GM12892 (cell line): ENCODE results near the gene NCOR2.

ENCODE experiments used
- DNase-seq: peaks from one replicate; pipeline ENCODE4 v3.0.0; 2011; ENCODE audit not compliant: insufficient read length
- FAIRE-seq: peaks from 2 replicates; lab custom pipeline; 2011; peaks lifted over from hg19 to GRCh38; lab: Jason Lieb, UNC
- POLR2A ChIP-seq: IDR thresholded peaks from 2 replicates; pipeline ENCODE4 v1.6.1; 2011; ENCODE audit warnings: low read depth, low read length, control low read depth
- POLR2AphosphoS5 ChIP-seq: IDR thresholded peaks from 2 replicates; pipeline ENCODE4 v1.6.1; 2011; ENCODE audit warnings: low read depth, low read length, control low read depth
- TAF1 ChIP-seq: IDR thresholded peaks from 2 replicates; pipeline ENCODE4 v1.6.1; 2011; ENCODE audit warnings: low read depth, mild to moderate bottlenecking, control low read depth, low read length, borderline replicate concordance

Gene NCOR2

DNA sequence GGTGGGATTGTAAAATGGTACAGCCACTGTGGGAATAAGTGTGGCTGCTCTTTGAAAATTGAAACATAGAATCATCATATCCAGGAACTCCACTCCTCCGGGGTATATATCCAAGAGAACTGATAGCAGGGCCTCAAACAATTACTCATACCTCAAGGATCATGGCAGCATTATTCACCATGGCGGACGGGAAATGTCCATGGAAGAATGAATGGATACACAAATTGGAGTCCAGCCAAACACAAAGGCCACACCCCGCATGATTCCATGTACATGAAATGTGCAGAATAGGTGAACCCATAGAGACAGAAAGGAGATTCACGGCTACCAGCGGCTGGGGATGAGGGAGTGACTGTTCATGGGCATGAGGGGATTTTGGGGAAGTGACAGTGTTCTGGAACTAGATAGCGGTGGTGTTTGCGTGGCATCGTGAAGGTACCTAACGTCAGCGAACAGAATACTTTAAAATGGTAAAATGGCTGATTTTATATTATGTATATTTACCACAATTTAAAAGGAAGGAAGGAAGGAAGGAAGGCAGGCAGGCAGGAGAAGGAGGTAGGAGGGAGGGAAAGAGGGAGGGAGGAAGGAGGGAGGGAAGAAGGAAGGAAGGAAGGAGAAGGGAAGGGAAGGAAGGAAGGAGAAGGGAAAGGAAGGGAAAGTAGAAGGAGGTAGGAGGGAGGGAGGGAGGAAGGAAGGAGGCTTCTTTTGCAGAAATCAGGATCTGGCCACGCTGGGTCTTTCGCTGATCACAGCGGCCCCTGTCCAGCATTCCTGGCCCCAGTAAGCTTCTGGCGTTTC is 14.1 kb upstream of the NCOR2 start:
- TF ChIP-seq POLR2AphosphoS5 (no peak), POLR2A (no peak), TAF1 (no peak)
- FAIRE-seq (no peak), DNase-seq (no peak)

DNA sequence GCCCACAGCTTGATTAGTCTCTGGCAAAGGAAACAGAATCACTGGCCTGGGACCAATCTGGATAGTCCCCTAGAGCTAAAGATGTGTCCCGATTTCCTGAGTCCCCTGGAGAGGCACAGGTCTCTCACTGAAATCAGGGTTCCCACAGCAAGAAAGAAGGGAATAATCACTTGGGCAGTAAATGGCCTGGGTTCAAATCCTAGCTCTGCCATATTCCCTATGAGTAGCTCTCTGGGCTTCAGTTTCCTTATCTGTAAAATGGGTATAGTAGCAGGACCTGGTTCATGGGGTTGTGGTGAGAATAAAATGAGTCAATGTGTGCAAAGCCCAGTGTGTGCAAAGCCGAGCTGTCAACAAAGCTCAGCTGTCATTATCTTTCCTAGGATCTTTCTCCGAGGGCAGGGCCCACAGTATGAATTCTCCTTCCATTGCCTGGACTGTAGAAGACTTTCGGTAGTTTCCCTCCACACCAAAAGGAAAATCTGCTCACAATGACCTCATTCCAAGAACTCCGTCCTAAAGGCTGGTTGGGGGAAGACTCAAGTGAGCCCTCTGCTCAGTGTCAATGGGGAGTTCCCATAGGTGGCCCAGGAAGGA is 12.6 kb upstream of the NCOR2 start:
- FAIRE-seq (no peak), DNase-seq (no peak)
- TF ChIP-seq TAF1 (no peak), POLR2A (no peak), POLR2AphosphoS5 (no peak)

DNA sequence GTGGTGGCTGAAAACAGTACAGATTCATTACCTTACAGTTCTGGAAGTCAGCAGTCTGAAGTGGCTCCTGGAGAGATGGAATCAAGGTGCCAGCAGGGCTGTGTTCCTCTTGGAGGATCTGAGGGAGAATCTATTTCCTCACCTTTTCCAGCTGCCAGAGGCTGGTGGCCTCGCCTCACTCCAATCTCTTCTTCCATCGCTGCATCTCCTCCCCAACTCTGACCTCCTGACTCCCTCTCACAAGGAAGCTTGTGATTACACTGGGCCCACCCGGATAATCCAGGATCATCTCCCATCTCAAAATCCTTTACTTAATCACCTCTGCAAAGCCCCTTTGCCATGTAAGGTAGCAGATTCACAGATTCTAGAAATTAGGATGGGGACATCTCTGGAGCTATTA is 11.4 kb upstream of the NCOR2 start:
- DNase-seq: no peak
- no peak for TF ChIP-seq TAF1
- TF ChIP-seq POLR2A: no peak
- TF ChIP-seq POLR2AphosphoS5: no peak
- FAIRE-seq: no peak

DNA sequence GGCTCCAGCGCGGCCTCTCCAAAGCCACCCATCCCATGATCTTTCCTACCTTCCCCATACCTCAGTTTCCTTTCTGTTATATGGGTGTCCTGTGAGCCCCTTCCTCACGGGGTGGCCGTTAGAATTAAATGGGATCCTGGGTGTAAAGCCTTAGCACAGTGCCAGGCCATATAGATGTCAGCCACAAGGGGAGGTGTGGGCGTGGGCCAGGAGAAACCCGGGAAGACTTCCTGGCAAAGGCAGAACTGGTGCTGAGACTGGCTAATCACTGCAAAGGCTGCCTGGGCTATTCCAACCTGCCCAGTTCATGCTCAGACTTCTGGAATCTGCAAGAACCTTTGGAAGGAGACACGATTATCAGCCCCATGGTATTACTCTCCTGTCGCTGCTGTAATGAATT is 11.0 kb upstream of the NCOR2 start:
- TF ChIP-seq POLR2A (no peak), POLR2AphosphoS5 (no peak), TAF1 (no peak)
- no peak for FAIRE-seq
- no peak for DNase-seq

DNA sequence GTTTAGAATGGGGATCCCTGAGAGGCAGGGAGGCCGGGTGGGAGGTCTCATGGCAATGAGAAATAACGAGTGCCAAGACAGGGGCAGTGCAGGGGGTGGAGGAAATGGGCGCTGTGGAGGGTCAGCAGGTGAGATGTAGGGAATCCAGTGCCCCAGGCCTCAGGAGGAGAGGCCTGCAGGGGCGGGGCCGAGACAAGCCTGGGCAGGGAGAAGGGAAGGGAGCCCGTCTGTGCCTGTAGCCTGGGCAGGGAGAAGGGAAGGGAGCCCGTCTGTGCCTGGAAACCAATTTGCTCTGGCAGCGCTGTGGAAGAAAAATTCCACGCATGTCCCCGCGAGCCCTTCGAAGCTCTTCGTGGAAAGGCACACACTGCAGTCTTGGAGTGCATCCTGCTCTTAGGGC is 10.6 kb upstream of the NCOR2 start:
- TF ChIP-seq TAF1 (no peak), POLR2AphosphoS5 (no peak), POLR2A (no peak)
- FAIRE-seq: no peak
- no peak for DNase-seq

DNA sequence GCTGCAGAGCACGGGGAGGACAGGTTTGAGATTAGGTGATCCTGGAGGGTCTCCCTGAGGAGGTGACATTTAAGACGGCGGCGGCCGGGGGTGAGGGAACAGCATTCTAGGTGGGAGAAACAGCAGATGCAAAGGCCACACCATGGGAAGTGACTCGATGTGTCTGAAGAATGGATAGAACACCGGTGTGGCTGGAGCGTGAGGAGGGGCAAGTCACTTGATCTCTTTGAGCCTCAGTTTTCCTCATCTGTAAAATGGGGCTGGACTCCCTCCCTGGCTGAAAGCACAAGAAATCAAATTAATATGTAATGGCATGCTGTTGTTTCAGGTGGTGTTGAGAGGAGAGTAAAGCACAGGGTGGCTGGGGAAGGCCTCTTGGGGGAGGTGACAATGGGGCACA is 10.0 kb upstream of the NCOR2 start:
- no peak for TF ChIP-seq POLR2AphosphoS5
- no peak for TF ChIP-seq POLR2A
- TF ChIP-seq TAF1: no peak
- FAIRE-seq: no peak
- no peak for DNase-seq

DNA sequence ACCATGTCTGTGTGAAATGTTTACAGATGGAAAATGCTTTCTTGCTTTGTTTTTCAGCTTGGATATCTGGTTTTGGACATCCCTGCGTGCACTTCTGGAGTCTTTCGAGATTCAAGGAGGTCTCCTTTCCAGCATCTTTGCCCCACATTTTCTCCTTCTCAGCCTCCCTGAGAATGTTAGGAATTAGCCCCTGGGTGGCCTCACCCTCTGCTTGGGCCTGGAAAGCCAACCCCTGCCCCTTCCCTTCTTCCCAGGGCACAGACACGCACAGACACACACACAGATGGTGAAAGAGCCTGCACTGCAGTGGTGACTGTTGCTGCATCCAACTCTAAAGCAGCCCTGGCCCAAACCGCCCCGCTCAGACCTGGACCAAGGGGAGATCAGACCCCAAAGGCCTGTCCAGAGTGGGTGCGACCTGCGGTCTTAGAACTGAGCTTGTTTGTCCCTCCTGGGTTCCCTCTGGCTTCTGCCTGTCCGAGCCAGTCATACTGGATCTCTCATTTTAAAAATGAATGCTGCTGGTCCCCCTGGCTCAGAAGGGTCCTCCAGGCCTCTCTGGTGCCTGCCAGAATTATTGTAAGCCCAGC is 8.7 kb upstream of the NCOR2 start:
- no peak for DNase-seq
- no peak for FAIRE-seq
- TF ChIP-seq TAF1 (no peak), POLR2AphosphoS5 (no peak), POLR2A (no peak)

DNA sequence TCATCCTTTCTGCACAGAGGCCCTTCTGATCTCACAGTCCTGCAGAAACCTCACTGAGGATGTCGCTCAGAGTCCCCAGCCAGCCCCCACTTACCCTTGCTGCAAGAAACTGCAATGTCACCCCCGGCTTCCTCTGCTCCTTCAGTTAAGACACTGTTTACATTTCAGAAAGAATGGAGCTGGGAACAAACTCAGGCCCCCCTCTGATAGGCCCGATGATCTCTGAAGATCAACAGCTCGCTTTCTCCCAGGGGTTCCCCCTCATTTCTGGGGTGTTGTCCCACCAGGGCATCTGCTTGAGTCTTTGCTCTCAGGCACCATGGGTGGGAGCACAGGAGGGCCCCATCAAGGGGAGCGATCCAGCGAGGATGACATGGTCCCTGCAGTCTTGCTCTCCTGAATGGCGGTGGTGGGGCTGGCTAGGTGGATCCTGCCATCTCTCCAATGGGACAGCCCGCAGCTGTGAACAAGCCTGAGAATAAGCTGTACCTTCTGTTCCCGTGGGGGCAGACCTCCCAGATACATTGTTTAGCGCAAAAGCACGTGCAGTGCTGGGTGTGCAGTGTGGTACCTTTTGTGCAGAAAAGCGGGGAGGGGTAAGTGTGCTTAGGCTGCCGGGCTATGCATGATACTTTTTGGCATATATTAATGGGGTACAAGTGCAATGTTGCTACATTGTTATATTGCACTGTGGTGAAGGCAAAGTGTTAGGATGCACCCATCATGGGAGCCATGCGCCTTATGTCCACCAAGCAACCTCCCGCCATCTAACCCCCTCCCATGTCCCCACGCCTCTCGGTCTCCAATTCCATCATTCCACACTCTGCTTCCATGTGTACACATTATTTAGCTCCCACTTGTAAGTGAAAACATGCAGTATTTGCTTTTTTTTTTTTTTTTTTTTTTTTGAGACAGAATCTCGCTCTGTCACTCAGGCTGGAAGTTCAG is 6.7 kb upstream of the NCOR2 start:
- no peak for TF ChIP-seq TAF1
- no peak for TF ChIP-seq POLR2AphosphoS5
- TF ChIP-seq POLR2A: no peak
- DNase-seq: no peak
- no peak for FAIRE-seq

DNA sequence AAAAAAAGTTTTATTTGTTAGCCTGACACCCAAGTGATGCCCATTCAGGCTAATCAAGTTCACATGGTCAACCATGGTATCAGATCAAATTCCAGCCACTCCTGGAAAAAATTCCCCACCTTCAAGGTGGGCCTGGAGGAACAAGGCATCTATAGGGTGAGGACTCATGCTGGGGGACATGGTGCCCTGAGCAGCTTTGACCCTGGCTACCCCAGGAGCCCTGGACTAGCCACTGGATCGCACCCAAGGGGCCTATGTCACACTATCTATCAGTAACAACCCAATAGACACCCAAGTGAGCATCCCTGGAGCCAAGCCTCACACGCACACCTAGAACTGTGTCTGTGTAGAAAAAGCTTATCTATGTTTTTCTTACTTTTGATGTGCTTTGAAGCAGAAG is 4.1 kb upstream of the NCOR2 start:
- no peak for FAIRE-seq
- no peak for TF ChIP-seq POLR2A
- DNase-seq: no peak

DNA sequence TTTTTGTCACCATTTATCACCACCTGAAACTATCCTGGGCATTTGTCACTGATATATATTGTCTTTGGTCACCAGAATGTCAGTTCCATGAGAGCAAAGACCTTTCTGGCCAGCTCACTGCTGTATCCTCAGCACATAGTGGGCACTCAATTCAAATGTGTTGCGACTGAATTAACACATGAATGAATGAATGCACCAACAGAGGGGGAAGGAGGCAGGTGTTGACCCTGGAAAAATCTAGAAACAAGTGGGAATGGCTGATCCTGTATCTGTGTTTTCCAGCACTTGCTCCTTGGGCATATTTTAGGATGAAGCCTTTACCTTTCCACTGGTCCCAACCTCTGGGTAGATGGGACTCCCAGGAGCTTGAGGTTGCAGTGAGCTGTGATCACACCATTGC is 3.4 kb upstream of the NCOR2 start:
- FAIRE-seq: no peak
- DNase-seq: no peak
- TF ChIP-seq TAF1: no peak
- TF ChIP-seq POLR2A: no peak
